GM12874 (cell line): Measurements from ENCODE around the gene SUPT16H.

Source experiments
- TF ChIP-seq, protein P1 (sequence below): IDR thresholded peaks from 2 replicates; pipeline ENCODE4 v1.5.1; 2011; ENCODE audit warnings: low read depth, mild to moderate bottlenecking, control low read depth, low read length, moderate library complexity; ENCODE audit not compliant: insufficient read depth

The SUPT16H gene

GRCh38 chr14:21406213-21406612 is 22.4 kb upstream of the SUPT16H start:
- TF ChIP-seq, protein P1, sequence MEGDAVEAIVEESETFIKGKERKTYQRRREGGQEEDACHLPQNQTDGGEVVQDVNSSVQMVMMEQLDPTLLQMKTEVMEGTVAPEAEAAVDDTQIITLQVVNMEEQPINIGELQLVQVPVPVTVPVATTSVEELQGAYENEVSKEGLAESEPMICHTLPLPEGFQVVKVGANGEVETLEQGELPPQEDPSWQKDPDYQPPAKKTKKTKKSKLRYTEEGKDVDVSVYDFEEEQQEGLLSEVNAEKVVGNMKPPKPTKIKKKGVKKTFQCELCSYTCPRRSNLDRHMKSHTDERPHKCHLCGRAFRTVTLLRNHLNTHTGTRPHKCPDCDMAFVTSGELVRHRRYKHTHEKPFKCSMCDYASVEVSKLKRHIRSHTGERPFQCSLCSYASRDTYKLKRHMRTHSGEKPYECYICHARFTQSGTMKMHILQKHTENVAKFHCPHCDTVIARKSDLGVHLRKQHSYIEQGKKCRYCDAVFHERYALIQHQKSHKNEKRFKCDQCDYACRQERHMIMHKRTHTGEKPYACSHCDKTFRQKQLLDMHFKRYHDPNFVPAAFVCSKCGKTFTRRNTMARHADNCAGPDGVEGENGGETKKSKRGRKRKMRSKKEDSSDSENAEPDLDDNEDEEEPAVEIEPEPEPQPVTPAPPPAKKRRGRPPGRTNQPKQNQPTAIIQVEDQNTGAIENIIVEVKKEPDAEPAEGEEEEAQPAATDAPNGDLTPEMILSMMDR = no peak

DNA sequence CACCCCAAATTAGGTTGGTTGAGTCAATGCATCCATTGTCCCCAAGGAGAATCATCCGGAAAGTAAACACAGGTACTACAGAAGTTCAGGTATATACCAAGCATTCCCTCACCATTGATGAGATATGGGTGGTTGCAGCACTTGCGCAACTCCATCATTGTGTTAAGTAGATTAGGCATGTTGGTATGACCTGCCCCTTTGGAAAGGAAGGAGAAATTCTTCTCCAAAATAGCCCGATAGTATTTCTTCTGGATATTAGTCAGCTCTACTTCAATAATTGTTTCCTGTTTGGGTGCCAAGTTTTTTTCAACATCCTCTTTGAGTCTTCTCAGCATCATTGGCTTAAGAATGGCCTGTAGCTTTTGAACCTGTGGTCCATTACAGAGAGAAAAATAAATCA is 21.3 kb upstream of the SUPT16H start:
- TF ChIP-seq, protein P1 = no peak

DNA sequence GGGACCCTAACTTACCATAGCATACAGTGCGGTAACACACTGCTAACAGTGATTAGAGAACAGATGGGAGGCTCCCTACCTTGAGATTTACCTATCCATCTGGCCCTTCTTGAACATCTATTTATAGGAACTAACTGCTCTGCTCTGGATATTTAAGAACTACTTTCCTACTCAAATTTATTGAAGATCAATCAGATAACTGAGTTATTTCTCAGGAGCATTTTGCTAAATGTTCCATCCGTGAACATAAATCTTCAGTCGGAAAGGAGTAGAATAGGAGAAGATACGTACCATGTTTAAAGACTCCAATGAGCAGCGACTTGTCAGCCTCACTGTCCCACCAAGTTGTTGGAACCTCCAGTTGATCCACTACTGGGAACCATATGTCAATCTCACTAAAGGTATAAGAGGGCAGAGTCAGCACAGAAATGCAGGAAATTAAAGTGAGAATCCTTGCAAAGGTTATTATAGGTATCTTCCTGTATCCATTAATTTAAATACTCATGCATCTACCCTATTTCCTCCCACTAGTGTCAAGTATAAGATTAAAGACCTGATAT is 15.6 kb upstream of the SUPT16H start:
- TF ChIP-seq, protein P1 = no peak

DNA sequence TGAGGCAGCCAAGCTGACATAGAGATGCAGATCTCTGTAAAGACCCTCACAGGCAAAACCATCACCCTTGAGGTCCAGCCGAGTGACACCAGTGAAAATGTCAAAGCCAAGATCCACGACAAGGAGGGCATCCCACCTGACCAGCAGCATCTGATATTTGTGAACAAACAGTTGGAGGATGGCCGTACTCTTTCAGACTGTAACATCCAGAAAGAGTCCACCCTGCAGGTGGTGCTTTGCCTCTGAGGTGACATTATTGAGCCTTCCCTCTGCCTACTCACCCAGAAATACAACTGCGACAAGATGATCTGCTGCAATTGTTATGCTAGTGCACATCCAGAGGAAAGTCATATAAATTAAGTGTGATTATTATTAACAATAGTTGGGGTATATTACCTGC is 15.1 kb upstream of the SUPT16H start:
- TF ChIP-seq, protein P1 = no peak

GRCh38 chr14:21395450-21395849 is 11.6 kb upstream of the SUPT16H start:
- TF ChIP-seq, protein P1 = no peak

DNA sequence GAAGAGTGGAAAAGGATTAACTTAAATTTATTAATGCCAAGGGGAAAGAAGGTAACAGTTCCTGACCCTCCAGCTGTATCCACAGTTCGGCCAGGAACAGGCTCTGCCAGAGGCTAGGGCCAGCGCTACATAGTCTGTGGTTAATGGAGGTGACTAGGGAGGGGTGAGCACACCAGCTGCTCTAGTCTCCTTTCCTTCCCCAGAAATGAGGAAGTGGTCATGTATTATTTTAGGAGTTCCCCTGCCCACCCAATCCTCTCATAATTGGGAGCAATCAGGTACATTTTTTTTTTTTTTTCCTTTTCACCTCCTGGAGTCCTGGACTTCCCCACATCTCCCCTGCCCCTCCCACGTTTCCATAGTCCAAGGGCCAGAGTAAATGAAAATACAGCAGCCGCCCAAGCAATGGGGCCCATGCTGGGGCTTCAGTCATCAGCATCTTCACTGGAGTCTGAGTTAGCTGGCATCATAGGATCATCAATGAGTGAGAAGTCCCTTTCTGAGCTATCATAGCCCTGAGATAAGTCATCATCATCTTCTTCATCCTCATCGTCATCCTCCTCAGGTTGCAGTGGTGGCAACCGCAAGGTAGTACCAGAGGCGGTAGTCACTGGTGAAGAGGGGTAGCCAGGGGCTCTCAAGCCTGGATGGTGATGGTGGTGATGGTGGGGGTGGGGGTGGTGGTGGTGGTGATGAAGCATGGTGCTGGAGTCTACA is 1.5 kb upstream of the SUPT16H start:
- TF ChIP-seq, protein P1 = no peak

DNA sequence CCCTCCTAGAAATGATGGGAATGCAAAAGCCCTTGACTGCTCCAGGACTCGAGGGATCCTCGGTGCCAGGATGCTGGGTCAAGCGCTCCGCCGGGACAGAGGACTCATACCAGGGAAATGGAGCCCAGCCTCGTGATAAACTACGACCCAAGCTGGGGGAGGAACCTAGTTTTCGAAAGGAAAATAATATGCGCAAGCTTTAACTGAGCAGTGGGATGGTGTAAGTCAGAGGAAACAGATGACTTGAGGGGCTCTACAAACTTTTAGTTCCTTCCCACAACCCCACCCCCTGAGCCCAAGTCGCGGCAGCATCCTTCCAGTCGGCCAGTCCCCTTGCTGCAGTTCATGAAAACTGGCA is 654 bp upstream of the SUPT16H start:
- TF ChIP-seq, protein P1 = no peak
